Nephron (organoid): Measurements from ENCODE around the gene SNAP23.
A peak's percentile ranks its signal among the peaks of the same experiment; 100 is the strongest.

ENCODE experiments used
- H3K27ac Mint-ChIP-seq, 3 experiments: 2 replicates each; pipeline ENCODE4 v1.8.0; 2020; ENCODE audit warnings: mixed read lengths in 3 of 3, mild to moderate bottlenecking in 2 of 3, moderate library complexity in 1 of 3
- H3K27me3 Mint-ChIP-seq: 2 replicates; pipeline ENCODE4 v1.8.0; 2021; ENCODE audit warnings: low read depth, mild to moderate bottlenecking, moderate library complexity, mixed read lengths
- H3K36me3 Mint-ChIP-seq: 2 replicates; pipeline ENCODE4 v1.8.0; 2020; ENCODE audit warnings: low read depth, mixed read lengths
- H3K4me1 Mint-ChIP-seq: 2 replicates; pipeline ENCODE4 v1.8.0; 2020; ENCODE audit warnings: mixed read lengths
- H3K4me3 Mint-ChIP-seq, 3 experiments: 2 replicates each; pipeline ENCODE4 v1.8.0; 2020; ENCODE audit warnings: mild to moderate bottlenecking in 3 of 3, mixed read lengths in 3 of 3, moderate library complexity in 2 of 3
- H3K9me3 Mint-ChIP-seq: 2 replicates; pipeline ENCODE4 v1.8.0; 2020; ENCODE audit warnings: mixed read lengths
- CTCF ChIP-seq, 3 experiments: fragments of 200-600 bp; sonication (generic); IDR thresholded peaks; one replicate each; pipeline ENCODE4 v1.5.0; 2021; ENCODE audit warnings: antibody characterized with exemption in 3 of 3; ENCODE audit not compliant: unreplicated experiment in 3 of 3

Gene SNAP23

DNA sequence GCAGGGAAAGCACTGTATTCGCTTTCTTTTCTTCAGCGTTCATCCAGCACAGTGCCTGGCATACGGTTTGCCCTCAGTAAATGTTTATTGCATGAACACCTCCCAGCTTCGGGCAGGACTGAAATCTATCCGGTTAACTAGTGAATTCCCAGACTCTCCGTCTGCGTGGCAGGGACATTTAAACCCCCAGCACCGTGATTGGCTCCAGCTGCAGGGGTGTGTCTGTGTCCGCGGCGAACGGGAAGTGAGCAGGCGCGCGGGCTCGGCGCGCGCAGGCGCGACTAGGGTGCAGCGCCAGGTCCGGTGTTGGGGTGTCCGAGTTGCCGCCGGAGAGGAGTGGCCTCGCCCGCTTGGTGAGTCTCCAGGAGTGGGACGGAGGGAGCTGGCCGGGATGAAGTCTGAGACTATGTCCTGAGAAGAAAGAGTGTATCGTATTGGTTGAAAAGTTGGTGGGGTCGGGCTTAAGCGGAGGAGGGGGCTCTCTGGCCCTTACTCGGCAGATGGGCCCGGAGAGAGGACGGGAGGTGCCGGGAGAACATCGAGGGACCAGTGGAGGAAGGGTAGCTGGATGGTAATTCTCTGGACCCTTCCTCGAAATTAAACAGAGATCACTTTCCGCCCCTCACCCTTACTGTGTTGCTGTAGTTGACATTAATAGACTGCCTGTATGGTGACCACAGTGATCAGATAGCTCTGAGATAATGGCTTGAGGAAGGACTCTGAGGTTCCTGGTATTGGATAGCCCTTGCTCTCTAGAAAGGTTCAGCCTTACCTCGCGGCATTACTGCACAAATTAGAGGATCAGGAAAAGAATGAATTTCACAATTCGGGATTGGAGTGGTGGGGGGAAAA is at the start of gene SNAP23:
Gene SNAP23, plus strand, starts transcription at position 274 of the 852 bp plus-strand sequence. CDS start 16,213 bp downstream, outside the sequence.
- no peak for TF ChIP-seq CTCF (IDR thresholded peaks at IDR 0.05; ENCODE audit: unreplicated experiment in 3 of 3)
- peak within 1 kb of the TSS; percentile 91 to 92 (median 92) for H3K27ac Mint-ChIP-seq

GRCh38 chr15:42447599-42447998 is 47.8 kb upstream of the SNAP23 start:
- H3K27me3 Mint-ChIP-seq: no peaks in the 10 kb centered on the region
- H3K4me1 Mint-ChIP-seq: peaks cover 40% of the 10 kb centered on the region

More for the DNA sequence above, at the start of gene SNAP23:
- Mint-ChIP-seq H3K4me3 (peak within 1 kb of the TSS; percentile 94 to 98 (median 97)), H3K27me3 (no peaks in the 10 kb centered on the region), H3K9me3 (no peaks in the 10 kb centered on the region), H3K36me3 (no peaks in the 10 kb centered on the region), H3K4me1 (peaks cover 36% of the 10 kb centered on the region)

DNA sequence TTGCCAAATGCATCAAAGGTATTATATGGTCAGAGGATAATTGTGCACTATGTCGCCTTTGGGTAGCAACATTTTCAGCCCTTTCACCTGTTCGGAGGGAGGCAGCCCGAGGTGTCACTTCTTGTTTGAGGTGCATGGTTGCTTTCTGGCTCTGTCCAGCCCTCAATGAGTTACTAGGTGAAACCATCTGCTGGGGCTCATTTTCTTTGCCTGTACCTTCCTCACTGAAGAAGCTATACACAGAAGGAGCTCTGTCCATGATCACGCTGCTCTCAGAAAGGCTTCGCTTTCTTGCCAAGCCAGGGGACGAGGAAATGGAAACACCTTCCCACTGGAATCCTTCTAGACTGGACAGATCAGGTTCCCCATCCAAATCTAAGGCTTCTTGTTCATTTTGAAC is 47.2 kb upstream of the SNAP23 start:
- Mint-ChIP-seq H3K36me3 (peaks cover 72% of the 10 kb centered on the region), H3K4me3 (peak overlapping the region in 2 of 3 experiments; percentile 55 to 77), H3K9me3 (peaks cover 14% of the 10 kb centered on the region), H3K27ac (no peak overlapping the region), H3K27me3 (no peaks in the 10 kb centered on the region), H3K4me1 (peaks cover 40% of the 10 kb centered on the region)
- no peak for TF ChIP-seq CTCF (IDR thresholded peaks at IDR 0.05; ENCODE audit: unreplicated experiment in 3 of 3)

More at GRCh38 chr15:42447599-42447998, 47.8 kb upstream of the SNAP23 start:
- Mint-ChIP-seq H3K4me3 (peak overlapping the region in 1 of 3 experiments; percentile 77), H3K36me3 (peaks cover 72% of the 10 kb centered on the region), H3K9me3 (peaks cover 14% of the 10 kb centered on the region), H3K27ac (no peak overlapping the region)
- TF ChIP-seq CTCF (IDR thresholded peaks at IDR 0.05; ENCODE audit: unreplicated experiment in 3 of 3): no peak

- no peak for TF ChIP-seq CTCF (IDR thresholded peaks at IDR 0.05; ENCODE audit: unreplicated experiment in 3 of 3)
- Mint-ChIP-seq H3K36me3 (peaks cover 74% of the 10 kb centered on the region), H3K27ac (no peak overlapping the region), H3K4me3 (peak overlapping the region in 2 of 3 experiments; percentile 69 to 77), H3K4me1 (peaks cover 46% of the 10 kb centered on the region), H3K27me3 (no peaks in the 10 kb centered on the region), H3K9me3 (peaks cover 14% of the 10 kb centered on the region)
Observed at GRCh38 chr15:42449770-42450424, 45.5 kb upstream of the SNAP23 start.

DNA sequence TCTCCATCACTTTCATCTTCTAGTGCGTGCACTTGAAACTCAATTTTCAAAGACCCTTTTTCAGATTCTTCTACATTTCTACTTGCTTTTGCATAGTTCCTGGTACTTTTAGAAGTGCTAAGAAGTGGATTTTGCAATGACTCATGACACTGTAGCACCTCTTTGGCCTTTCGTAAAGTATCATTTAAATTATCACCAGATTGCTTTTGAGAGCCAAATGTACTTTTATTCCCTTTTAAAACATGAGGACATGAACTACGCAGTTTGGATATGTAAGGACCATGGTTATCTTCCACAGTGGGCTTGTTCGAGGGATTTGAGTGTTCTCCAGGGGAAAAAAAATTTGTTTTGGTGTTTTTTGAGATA is 45.0 kb upstream of the SNAP23 start:
- Mint-ChIP-seq H3K27me3 (no peaks in the 10 kb centered on the region), H3K4me1 (peaks cover 46% of the 10 kb centered on the region), H3K9me3 (peaks cover 14% of the 10 kb centered on the region), H3K36me3 (peaks cover 69% of the 10 kb centered on the region), H3K27ac (no peak overlapping the region), H3K4me3 (peak overlapping the region in 2 of 3 experiments; percentile 23 to 77)
- TF ChIP-seq CTCF (IDR thresholded peaks at IDR 0.05; ENCODE audit: unreplicated experiment in 3 of 3): no peak
